HEK293 (cell line): ENCODE data around the gene CTSF.

ENCODE experiments used
- CTCF ChIA-PET: fragments of 350-600 bp; formaldehyde crosslinking; extraction: SDS; loops from one replicate; lab custom pipeline; 2021; ENCODE audit warnings: antibody characterized with exemption; lab: Yijun Ruan, JAX
- POLR2A ChIA-PET: fragments of 300-600 bp; formaldehyde crosslinking; extraction: SDS; loops from one replicate; lab custom pipeline; 2020; ENCODE audit warnings: antibody characterized with exemption, inconsistent platforms; lab: Yijun Ruan, JAX
- H3K27ac ChIP-seq: fragments of 200-500 bp; sonication (Bioruptor generic); 2 replicates; pipeline ENCODE4 v1.5.1; 2014; ENCODE audit warnings: low read depth, low read length, control low read depth, inconsistent platforms; ENCODE audit errors: extremely low read depth
- H3K36me3 ChIP-seq, 2 experiments: fragments of 200-500 bp in 1 of 2; sonication (Bioruptor generic) in 1 of 2; 1 replicate in 1 of 2; 2 replicates in 1 of 2; pipeline ENCODE4 v1.5.1; 2014 to 2017; ENCODE audit warnings: inconsistent platforms in 2 of 2, low read length in 2 of 2; ENCODE audit not compliant: control insufficient read depth in 2 of 2, insufficient read depth in 1 of 2
- H3K4me1 ChIP-seq: fragments of 200-500 bp; sonication (Bioruptor generic); 2 replicates; pipeline ENCODE4 v1.5.1; 2014; ENCODE audit warnings: mild to moderate bottlenecking, low read length, inconsistent platforms; ENCODE audit not compliant: control insufficient read depth, insufficient read depth
- H3K4me3 ChIP-seq: 2 replicates; pipeline ENCODE4 v1.5.1; 2011; ENCODE audit warnings: low read depth, mild to moderate bottlenecking, control low read depth, low read length, moderate library complexity
- H3K9me3 ChIP-seq: fragments of 200-500 bp; sonication (Bioruptor generic); 2 replicates; pipeline ENCODE4 v1.5.1; 2014; ENCODE audit warnings: low read depth, low read length, inconsistent platforms; ENCODE audit not compliant: control insufficient read depth, insufficient read depth
- KLF10 ChIP-seq: fragments of 450-650 bp; IDR thresholded peaks from 2 replicates; pipeline ENCODE4 v1.5.1; 2018; ENCODE audit warnings: missing biosample characterization, mild to moderate bottlenecking, missing genetic modification characterization
- KLF9 ChIP-seq: fragments of 450-650 bp; formaldehyde crosslinking; IDR thresholded peaks from 2 replicates; pipeline ENCODE4 v1.5.1; 2016; ENCODE audit warnings: missing biosample characterization, missing genetic modification characterization, low read depth
- OVOL3 ChIP-seq: fragments of 450-650 bp; formaldehyde crosslinking; IDR thresholded peaks from 2 replicates; pipeline ENCODE4 v1.5.1; 2016; ENCODE audit warnings: missing biosample characterization, missing genetic modification characterization
- RBAK ChIP-seq: fragments of 450-650 bp; formaldehyde crosslinking; IDR thresholded peaks from 2 replicates; pipeline ENCODE4 v1.5.1; 2016; ENCODE audit warnings: missing biosample characterization, missing genetic modification characterization
- ZBTB7A ChIP-seq: fragments of 450-650 bp; formaldehyde crosslinking; IDR thresholded peaks from 2 replicates; pipeline ENCODE4 v1.5.1; 2016; ENCODE audit warnings: low read depth, missing biosample characterization, missing genetic modification characterization
- ZFP3 ChIP-seq: fragments of 450-650 bp; formaldehyde crosslinking; IDR thresholded peaks from 2 replicates; pipeline ENCODE4 v1.5.1; 2016; ENCODE audit warnings: low read depth, missing biosample characterization, missing genetic modification characterization
- ZIC2 ChIP-seq: fragments of 450-650 bp; formaldehyde crosslinking; IDR thresholded peaks from 2 replicates; pipeline ENCODE4 v1.5.1; 2016; ENCODE audit warnings: missing biosample characterization, missing genetic modification characterization
- ZNF132 ChIP-seq: fragments of 450-650 bp; formaldehyde crosslinking; IDR thresholded peaks from 2 replicates; pipeline ENCODE4 v1.5.1; 2017; ENCODE audit warnings: missing biosample characterization, missing genetic modification characterization, borderline replicate concordance
- ZNF302 ChIP-seq: fragments of 450-650 bp; formaldehyde crosslinking; IDR thresholded peaks from 2 replicates; pipeline ENCODE4 v1.5.1; 2016; ENCODE audit warnings: missing biosample characterization, missing genetic modification characterization, low read depth
- ZNF366 ChIP-seq: fragments of 450-650 bp; formaldehyde crosslinking; conservative IDR thresholded peaks from 2 replicates; pipeline ENCODE4 v1.5.1; 2016; ENCODE audit warnings: missing biosample characterization, missing genetic modification characterization
- ZNF514 ChIP-seq: fragments of 450-650 bp; formaldehyde crosslinking; IDR thresholded peaks from 2 replicates; pipeline ENCODE4 v1.5.1; 2016; ENCODE audit warnings: missing biosample characterization, missing genetic modification characterization
- ZNF529 ChIP-seq: fragments of 450-650 bp; formaldehyde crosslinking; IDR thresholded peaks from 2 replicates; pipeline ENCODE4 v1.5.1; 2017; ENCODE audit warnings: missing genetic modification characterization, missing biosample characterization; ENCODE audit not compliant: insufficient replicate concordance
- ZNF530 ChIP-seq: fragments of 450-650 bp; formaldehyde crosslinking; IDR thresholded peaks from 2 replicates; pipeline ENCODE4 v1.5.1; 2016; ENCODE audit warnings: low read depth, missing biosample characterization, missing genetic modification characterization
- ZNF558 ChIP-seq: fragments of 450-650 bp; formaldehyde crosslinking; IDR thresholded peaks from 2 replicates; pipeline ENCODE4 v1.5.1; 2016; ENCODE audit warnings: missing biosample characterization, missing genetic modification characterization
- ZNF560 ChIP-seq: fragments of 450-650 bp; formaldehyde crosslinking; IDR thresholded peaks from 2 replicates; pipeline ENCODE4 v1.5.1; 2017; ENCODE audit warnings: missing biosample characterization, missing genetic modification characterization, borderline replicate concordance
- ZNF561 ChIP-seq: fragments of 450-650 bp; IDR thresholded peaks from 2 replicates; pipeline ENCODE4 v1.5.1; 2018; ENCODE audit warnings: missing biosample characterization, missing genetic modification characterization, borderline replicate concordance
- ZNF600 ChIP-seq: fragments of 450-650 bp; formaldehyde crosslinking; IDR thresholded peaks from 2 replicates; pipeline ENCODE4 v1.5.1; 2016; ENCODE audit warnings: missing biosample characterization, missing genetic modification characterization
- TF ChIP-seq, protein P1 (sequence below): fragments of 450-650 bp; formaldehyde crosslinking; conservative IDR thresholded peaks from 2 replicates; pipeline ENCODE4 v1.5.1; 2016; ENCODE audit warnings: low read depth, missing biosample characterization, missing genetic modification characterization
- TF ChIP-seq, protein P2 (sequence below): fragments of 450-650 bp; formaldehyde crosslinking; IDR thresholded peaks from 2 replicates; pipeline ENCODE4 v1.5.1; 2016; ENCODE audit warnings: missing biosample characterization, missing genetic modification characterization
- TF ChIP-seq, protein P3 (sequence below): fragments of 450-650 bp; IDR thresholded peaks from 2 replicates; pipeline ENCODE4 v1.5.1; 2018; ENCODE audit warnings: missing biosample characterization, mild to moderate bottlenecking, missing genetic modification characterization
- TF ChIP-seq, protein P4 (sequence below): fragments of 450-650 bp; formaldehyde crosslinking; IDR thresholded peaks from 2 replicates; pipeline ENCODE4 v1.5.1; 2016; ENCODE audit warnings: missing biosample characterization, missing genetic modification characterization
- TF ChIP-seq, protein P5 (sequence below): fragments of 450-650 bp; formaldehyde crosslinking; IDR thresholded peaks from 2 replicates; pipeline ENCODE4 v1.5.1; 2016; ENCODE audit warnings: missing biosample characterization, missing genetic modification characterization

CTSF gene

DNA sequence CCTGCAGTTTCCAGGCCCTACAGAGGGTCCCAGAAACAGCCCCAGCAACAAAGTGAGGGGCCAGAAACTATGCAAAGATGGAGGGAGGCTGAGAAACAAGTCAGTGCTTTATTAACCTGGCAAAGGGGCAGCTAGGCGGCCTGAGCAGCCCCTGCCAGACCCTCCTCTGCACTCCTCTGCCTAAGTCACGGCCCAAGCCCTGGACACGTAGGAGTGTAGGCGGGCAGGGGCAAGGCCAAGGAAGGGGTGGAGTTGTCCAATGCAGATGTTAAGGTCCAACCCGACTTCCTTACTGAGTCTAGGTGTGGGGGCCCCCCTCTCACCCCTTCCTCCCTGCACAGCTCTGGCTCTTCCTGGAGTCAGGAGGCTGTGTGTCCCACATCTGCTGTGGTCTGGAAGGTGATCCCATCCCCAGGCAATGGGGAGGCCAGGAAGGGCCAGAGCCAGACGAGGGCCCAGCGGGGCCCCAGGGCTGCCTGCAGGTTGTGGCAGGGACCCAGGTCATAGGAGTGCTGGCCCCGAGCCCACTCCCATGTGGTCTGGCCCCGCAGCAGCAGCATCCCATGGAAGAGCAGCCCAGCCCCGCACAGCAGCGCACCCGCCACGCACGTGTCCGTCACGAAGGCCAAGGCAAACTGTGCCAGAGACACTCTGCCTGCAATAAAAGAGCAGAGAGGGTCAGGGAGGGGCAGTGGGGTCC is 29.1 kb downstream of the CTSF start (continued):
- TF ChIP-seq, protein P1, sequence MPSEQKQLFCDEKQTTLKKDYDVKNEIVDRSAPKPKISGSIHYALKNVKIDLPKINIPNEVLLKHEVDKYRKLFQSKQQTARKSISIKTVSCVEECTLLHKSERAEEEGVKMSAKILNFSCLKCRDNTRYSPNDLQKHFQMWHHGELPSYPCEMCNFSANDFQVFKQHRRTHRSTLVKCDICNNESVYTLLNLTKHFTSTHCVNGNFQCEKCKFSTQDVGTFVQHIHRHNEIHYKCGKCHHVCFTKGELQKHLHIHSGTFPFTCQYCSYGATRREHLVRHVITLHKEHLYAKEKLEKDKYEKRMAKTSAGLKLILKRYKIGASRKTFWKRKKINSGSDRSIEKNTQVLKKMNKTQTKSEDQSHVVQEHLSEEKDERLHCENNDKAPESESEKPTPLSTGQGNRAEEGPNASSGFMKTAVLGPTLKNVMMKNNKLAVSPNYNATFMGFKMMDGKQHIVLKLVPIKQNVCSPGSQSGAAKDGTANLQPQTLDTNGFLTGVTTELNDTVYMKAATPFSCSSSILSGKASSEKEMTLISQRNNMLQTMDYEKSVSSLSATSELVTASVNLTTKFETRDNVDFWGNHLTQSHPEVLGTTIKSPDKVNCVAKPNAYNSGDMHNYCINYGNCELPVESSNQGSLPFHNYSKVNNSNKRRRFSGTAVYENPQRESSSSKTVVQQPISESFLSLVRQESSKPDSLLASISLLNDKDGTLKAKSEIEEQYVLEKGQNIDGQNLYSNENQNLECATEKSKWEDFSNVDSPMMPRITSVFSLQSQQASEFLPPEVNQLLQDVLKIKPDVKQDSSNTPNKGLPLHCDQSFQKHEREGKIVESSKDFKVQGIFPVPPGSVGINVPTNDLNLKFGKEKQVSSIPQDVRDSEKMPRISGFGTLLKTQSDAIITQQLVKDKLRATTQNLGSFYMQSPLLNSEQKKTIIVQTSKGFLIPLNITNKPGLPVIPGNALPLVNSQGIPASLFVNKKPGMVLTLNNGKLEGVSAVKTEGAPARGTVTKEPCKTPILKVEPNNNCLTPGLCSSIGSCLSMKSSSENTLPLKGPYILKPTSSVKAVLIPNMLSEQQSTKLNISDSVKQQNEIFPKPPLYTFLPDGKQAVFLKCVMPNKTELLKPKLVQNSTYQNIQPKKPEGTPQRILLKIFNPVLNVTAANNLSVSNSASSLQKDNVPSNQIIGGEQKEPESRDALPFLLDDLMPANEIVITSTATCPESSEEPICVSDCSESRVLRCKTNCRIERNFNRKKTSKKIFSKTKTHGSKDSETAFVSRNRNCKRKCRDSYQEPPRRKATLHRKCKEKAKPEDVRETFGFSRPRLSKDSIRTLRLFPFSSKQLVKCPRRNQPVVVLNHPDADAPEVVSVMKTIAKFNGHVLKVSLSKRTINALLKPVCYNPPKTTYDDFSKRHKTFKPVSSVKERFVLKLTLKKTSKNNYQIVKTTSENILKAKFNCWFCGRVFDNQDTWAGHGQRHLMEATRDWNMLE (tag by site-specific recombination), result no peak
- TF ChIP-seq, protein P2, sequence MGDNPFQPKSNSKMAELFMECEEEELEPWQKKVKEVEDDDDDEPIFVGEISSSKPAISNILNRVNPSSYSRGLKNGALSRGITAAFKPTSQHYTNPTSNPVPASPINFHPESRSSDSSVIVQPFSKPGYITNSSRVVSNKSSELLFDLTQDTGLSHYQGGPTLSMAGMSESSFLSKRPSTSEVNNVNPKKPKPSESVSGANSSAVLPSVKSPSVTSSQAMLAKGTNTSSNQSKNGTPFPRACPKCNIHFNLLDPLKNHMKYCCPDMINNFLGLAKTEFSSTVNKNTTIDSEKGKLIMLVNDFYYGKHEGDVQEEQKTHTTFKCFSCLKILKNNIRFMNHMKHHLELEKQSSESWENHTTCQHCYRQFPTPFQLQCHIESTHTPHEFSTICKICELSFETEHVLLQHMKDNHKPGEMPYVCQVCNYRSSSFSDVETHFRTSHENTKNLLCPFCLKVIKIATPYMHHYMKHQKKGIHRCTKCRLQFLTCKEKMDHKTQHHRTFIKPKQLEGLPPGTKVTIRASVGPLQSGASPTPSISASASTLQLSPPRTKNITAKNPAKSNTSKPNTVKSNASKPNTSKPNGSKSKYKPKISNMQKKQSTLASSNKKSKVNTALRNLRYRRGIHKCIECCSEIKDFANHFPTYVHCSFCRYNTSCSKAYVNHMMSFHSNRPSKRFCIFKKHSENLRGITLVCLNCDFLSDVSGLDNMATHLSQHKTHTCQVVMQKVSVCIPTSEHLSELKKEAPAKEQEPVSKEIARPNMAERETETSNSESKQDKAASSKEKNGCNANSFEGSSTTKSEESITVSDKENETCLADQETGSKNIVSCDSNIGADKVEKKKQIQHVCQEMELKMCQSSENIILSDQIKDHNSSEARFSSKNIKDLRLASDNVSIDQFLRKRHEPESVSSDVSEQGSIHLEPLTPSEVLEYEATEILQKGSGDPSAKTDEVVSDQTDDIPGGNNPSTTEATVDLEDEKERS (tag by site-specific recombination), result no peak
- TF ChIP-seq, protein P3, sequence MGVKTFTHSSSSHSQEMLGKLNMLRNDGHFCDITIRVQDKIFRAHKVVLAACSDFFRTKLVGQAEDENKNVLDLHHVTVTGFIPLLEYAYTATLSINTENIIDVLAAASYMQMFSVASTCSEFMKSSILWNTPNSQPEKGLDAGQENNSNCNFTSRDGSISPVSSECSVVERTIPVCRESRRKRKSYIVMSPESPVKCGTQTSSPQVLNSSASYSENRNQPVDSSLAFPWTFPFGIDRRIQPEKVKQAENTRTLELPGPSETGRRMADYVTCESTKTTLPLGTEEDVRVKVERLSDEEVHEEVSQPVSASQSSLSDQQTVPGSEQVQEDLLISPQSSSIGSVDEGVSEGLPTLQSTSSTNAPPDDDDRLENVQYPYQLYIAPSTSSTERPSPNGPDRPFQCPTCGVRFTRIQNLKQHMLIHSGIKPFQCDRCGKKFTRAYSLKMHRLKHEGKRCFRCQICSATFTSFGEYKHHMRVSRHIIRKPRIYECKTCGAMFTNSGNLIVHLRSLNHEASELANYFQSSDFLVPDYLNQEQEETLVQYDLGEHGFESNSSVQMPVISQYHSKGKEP (tag by site-specific recombination), result no peak
- TF ChIP-seq ZNF302 (tag by site-specific recombination), result no peak
- no peak for TF ChIP-seq ZNF529 (tag by site-specific recombination)
- no peak for TF ChIP-seq ZNF558
- TF ChIP-seq KLF9 (tag by site-specific recombination), result no peak
- TF ChIP-seq ZNF514 (tag by site-specific recombination), result no peak
- no peak for TF ChIP-seq KLF10 (tag by site-specific recombination)

DNA sequence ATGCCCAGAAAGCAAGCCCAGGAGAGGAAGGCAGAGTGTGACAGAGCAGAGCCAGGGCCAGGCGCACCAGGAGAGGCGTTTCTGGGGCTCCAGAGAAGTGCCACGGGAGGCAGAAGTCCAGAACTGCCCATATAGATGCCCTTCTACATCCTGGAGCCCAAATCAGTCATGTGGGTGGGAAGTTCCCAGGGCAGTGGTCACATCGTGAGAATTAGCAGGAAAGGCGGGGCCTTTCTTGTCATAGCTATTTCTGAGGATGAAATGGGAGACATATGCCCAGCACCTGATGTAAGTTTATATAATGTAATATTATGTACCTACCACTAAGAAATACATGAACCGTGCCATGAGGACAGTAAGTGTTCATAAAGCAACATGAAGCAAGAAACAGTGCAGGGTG is 35.6 kb downstream of the CTSF start:
- POLR2A ChIA-PET, result interaction anchor here (1.0 to 1.6 kb wide), 3 partner anchors 13 to 18 kb away, joined by 3 to 5 read pairs (median 3); partner anchors contain the start of gene ZDHHC24
- H3K4me1 ChIP-seq, result no peaks in the 10 kb centered on the region
- H3K27ac ChIP-seq, result no peak overlapping the region
- CTCF ChIA-PET, result interaction anchor here (0.6 kb wide), 1 partner anchor 121 kb away, joined by 3 read pairs; no protein-coding TSS in a partner anchor
- peaks cover 0 to 28% of the 10 kb centered on the region in 2 experiments; a peak in 2 of 3 replicates for H3K36me3 ChIP-seq
- H3K9me3 ChIP-seq, result no peaks in the 10 kb centered on the region
- H3K4me3 ChIP-seq, result no peak overlapping the region
- no peak for TF ChIP-seq ZNF600 (tag by site-specific recombination)
- no peak for TF ChIP-seq ZNF530
- no peak for TF ChIP-seq ZBTB7A (tag by site-specific recombination)
- TF ChIP-seq ZIC2 (tag by site-specific recombination), result no peak
- no peak for TF ChIP-seq ZNF132 (tag by site-specific recombination)
- TF ChIP-seq ZNF561 (tag by site-specific recombination), result no peak
- TF ChIP-seq OVOL3 (tag by site-specific recombination), result no peak
- no peak for TF ChIP-seq RBAK (tag by site-specific recombination)
- TF ChIP-seq ZNF514 (tag by site-specific recombination), result no peak
- TF ChIP-seq, protein P4, sequence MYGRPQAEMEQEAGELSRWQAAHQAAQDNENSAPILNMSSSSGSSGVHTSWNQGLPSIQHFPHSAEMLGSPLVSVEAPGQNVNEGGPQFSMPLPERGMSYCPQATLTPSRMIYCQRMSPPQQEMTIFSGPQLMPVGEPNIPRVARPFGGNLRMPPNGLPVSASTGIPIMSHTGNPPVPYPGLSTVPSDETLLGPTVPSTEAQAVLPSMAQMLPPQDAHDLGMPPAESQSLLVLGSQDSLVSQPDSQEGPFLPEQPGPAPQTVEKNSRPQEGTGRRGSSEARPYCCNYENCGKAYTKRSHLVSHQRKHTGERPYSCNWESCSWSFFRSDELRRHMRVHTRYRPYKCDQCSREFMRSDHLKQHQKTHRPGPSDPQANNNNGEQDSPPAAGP, result no peak
- TF ChIP-seq ZNF558, result no peak
- TF ChIP-seq ZFP3 (tag by site-specific recombination), result no peak
- TF ChIP-seq ZNF560 (tag by site-specific recombination), result no peak
- TF ChIP-seq, protein P5, sequence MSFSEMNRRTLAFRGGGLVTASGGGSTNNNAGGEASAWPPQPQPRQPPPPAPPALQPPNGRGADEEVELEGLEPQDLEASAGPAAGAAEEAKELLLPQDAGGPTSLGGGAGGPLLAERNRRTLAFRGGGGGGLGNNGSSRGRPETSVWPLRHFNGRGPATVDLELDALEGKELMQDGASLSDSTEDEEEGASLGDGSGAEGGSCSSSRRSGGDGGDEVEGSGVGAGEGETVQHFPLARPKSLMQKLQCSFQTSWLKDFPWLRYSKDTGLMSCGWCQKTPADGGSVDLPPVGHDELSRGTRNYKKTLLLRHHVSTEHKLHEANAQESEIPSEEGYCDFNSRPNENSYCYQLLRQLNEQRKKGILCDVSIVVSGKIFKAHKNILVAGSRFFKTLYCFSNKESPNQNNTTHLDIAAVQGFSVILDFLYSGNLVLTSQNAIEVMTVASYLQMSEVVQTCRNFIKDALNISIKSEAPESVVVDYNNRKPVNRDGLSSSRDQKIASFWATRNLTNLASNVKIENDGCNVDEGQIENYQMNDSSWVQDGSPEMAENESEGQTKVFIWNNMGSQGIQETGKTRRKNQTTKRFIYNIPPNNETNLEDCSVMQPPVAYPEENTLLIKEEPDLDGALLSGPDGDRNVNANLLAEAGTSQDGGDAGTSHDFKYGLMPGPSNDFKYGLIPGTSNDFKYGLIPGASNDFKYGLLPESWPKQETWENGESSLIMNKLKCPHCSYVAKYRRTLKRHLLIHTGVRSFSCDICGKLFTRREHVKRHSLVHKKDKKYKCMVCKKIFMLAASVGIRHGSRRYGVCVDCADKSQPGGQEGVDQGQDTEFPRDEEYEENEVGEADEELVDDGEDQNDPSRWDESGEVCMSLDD (tag by site-specific recombination), result no peak
- no peak for TF ChIP-seq ZNF366 (tag by site-specific recombination)
